OCI-LY1 (cell line): ENCODE measurements around the gene ADGRG1.

Source experiments
- CTCF ChIP-seq: fragments of 200-600 bp; sonication (generic), shearing (Covaris generic); IDR thresholded peaks from 2 replicates; pipeline ENCODE4 v1.5.1; 2017; ENCODE audit warnings: mild to moderate bottlenecking, antibody characterized with exemption, low read length, moderate library complexity, mixed read lengths
- EZH2 ChIP-seq: fragments of 200-600 bp; sonication (generic), shearing (Covaris generic); IDR thresholded peaks from 2 replicates; pipeline ENCODE4 v1.8.0; 2017; ENCODE audit warnings: borderline replicate concordance, mixed run types, mild to moderate bottlenecking, antibody characterized with exemption, low read length, moderate library complexity, mixed read lengths

- TF ChIP-seq CTCF (no peak), EZH2 (no peak)
Measured at GRCh38 chr16:57653936-57654335, 25.5 kb downstream of the ADGRG1 start.
